Type B pancreatic cell (in vitro differentiated cells): ENCODE measurements around the gene CHD2. TPM values are rescaled to one million over a fixed set of nuclear protein-coding genes. Genes with fewer than 3 reads are reported as not detected.

Source experiments
- DNase-seq: peaks from one replicate; pipeline ENCODE4 v3.0.0; 2021; ENCODE audit warnings: mixed read lengths; ENCODE audit not compliant: unreplicated experiment; ENCODE audit errors: extremely low spot score
- H3K27ac Mint-ChIP-seq: 2 replicates; pipeline ENCODE4 v1.8.0; 2021; ENCODE audit warnings: mild to moderate bottlenecking, mixed read lengths
- H3K27me3 Mint-ChIP-seq: 2 replicates; pipeline ENCODE4 v1.8.0; 2021; ENCODE audit warnings: mixed read lengths
- H3K36me3 Mint-ChIP-seq: 2 replicates; pipeline ENCODE4 v1.8.0; 2021; ENCODE audit warnings: mixed read lengths
- H3K4me1 Mint-ChIP-seq: one replicate; pipeline ENCODE4 v1.8.0; 2021; ENCODE audit warnings: mixed read lengths; ENCODE audit not compliant: unreplicated experiment
- H3K4me3 Mint-ChIP-seq: 2 replicates; pipeline ENCODE4 v1.8.0; 2021; ENCODE audit warnings: mild to moderate bottlenecking, mixed read lengths
- H3K9me3 Mint-ChIP-seq: 2 replicates; pipeline ENCODE4 v1.8.0; 2021; ENCODE audit warnings: mixed read lengths
- CTCF ChIP-seq: fragments of 200-600 bp; sonication (generic); conservative IDR thresholded peaks from 2 replicates; pipeline ENCODE4 v1.5.0; 2021; ENCODE audit warnings: antibody characterized with exemption, mild to moderate bottlenecking
- total RNA-seq: library from RNA; stranded (reverse); gene quantifications from 2 replicates; pipeline ENCODE4 v1.2.1, GENCODE V29; 2021; ENCODE audit warnings: low replicate concordance

The CHD2 gene
- total RNA-seq, 1 donor from 2014 or later: 135 TPM

GRCh38 chr15:93056836-93057235 lies 156.7 kb downstream of the CHD2 start:
- no peak for TF ChIP-seq CTCF
- no peak for DNase-seq
- Mint-ChIP-seq H3K27me3 (no peaks in the 10 kb centered on the region), H3K9me3 (no peaks in the 10 kb centered on the region), H3K27ac (no peak overlapping the region), H3K4me3 (no peak overlapping the region), H3K4me1 (peaks cover 26% of the 10 kb centered on the region), H3K36me3 (peaks cover 15% of the 10 kb centered on the region)

- Mint-ChIP-seq H3K27ac (peak overlapping the region; percentile 23), H3K27me3 (no peaks in the 10 kb centered on the region), H3K4me1 (peaks cover 33% of the 10 kb centered on the region), H3K36me3 (peaks cover 15% of the 10 kb centered on the region), H3K9me3 (no peaks in the 10 kb centered on the region), H3K4me3 (no peak overlapping the region)
- no peak for DNase-seq
- TF ChIP-seq CTCF: no peak
Measured at GRCh38 chr15:93057618-93058017, 157.5 kb downstream of the CHD2 start.

- TF ChIP-seq CTCF: no peak
- no peak overlapping the region for H3K4me3 Mint-ChIP-seq
- peaks cover 10% of the 10 kb centered on the region for H3K36me3 Mint-ChIP-seq
- peaks cover 37% of the 10 kb centered on the region for H3K4me1 Mint-ChIP-seq
- no peaks in the 10 kb centered on the region for H3K27me3 Mint-ChIP-seq
- H3K9me3 Mint-ChIP-seq: no peaks in the 10 kb centered on the region
- H3K27ac Mint-ChIP-seq: peak overlapping the region; percentile 23
- DNase-seq: no peak
Measured at GRCh38 chr15:93058128-93058527, 158.0 kb downstream of the CHD2 start.

- DNase-seq: no peak
- peaks cover 7% of the 10 kb centered on the region for H3K36me3 Mint-ChIP-seq
- no peak overlapping the region for H3K4me3 Mint-ChIP-seq
- H3K27me3 Mint-ChIP-seq: no peaks in the 10 kb centered on the region
- no peak for TF ChIP-seq CTCF
- H3K4me1 Mint-ChIP-seq: peaks cover 41% of the 10 kb centered on the region
- no peaks in the 10 kb centered on the region for H3K9me3 Mint-ChIP-seq
- H3K27ac Mint-ChIP-seq: no peak overlapping the region
Measured at GRCh38 chr15:93058904-93059427, 158.8 kb downstream of the CHD2 start.

GRCh38 chr15:93059442-93059841 lies 159.3 kb downstream of the CHD2 start:
- no peaks in the 10 kb centered on the region for H3K9me3 Mint-ChIP-seq
- H3K27ac Mint-ChIP-seq: no peak overlapping the region
- peaks cover 40% of the 10 kb centered on the region for H3K4me1 Mint-ChIP-seq
- H3K27me3 Mint-ChIP-seq: no peaks in the 10 kb centered on the region
- H3K36me3 Mint-ChIP-seq: peaks cover 2% of the 10 kb centered on the region
- H3K4me3 Mint-ChIP-seq: no peak overlapping the region
- TF ChIP-seq CTCF: no peak
- DNase-seq: no peak
